ENCODE measurements around the gene GALNT16. TPM values are rescaled to one million over a fixed set of nuclear protein-coding genes. Genes with fewer than 3 reads are reported as not detected.

Gene GALNT16
- total and polyA plus RNA-seq, 2 of the 8 experiments (the other 6 are each of a cell fraction or from before 2014, with no cell fraction given), result 5.4 to 6.3 TPM

GRCh38 chr14:69313176-69313575, 53.2 kb downstream of the GALNT16 start:
- Histone ChIP-seq H3K79me1 (ENCODE audit: low read depth, low read length) (no peaks in the 10 kb centered on the region), H3K27me3 (replicated peaks in 1 of 4; ENCODE audit: control insufficient read depth in 3 of 4, extremely low read depth in 1 of 4, insufficient read depth in 3 of 4, low read length in 3 of 4) (no peaks in the 10 kb centered on the region), H3K36me3 (ENCODE audit: control insufficient read depth in 2 of 4, insufficient read depth in 4 of 4, low read length in 3 of 4) (no peaks in the 10 kb centered on the region), H2BK120ac (replicated peaks; ENCODE audit: low read depth, low read length) (no peak overlapping the region), H2AK5ac (ENCODE audit: low read depth, low read length) (no peak overlapping the region), H4K5ac (ENCODE audit: insufficient read length, low read depth, low read length) (no peak overlapping the region), H3K56ac (replicated peaks; ENCODE audit: insufficient read length, low read depth, low read length) (no peak overlapping the region), H3K9me3 (ENCODE audit: insufficient read depth in 2 of 2, low read depth in 1 of 2, low read length in 1 of 2) (no peaks in the 10 kb centered on the region), H3K23me2 (ENCODE audit: low read depth, low read length) (no peaks in the 10 kb centered on the region), H3K79me2 (ENCODE audit: control insufficient read depth in 1 of 2, insufficient read depth in 2 of 2, low read length in 2 of 2) (no peaks in the 10 kb centered on the region), H4K91ac (replicated peaks; ENCODE audit: insufficient read length, low read length) (no peak overlapping the region), H3K9ac (replicated peaks in 1 of 4; ENCODE audit: extremely low read depth in 1 of 4, low read depth in 3 of 4, low read length in 3 of 4) (no peak overlapping the region), H2BK20ac (ENCODE audit: low read length) (no peak overlapping the region), H3K4me3 (ENCODE audit: extremely low read depth in 1 of 4, insufficient read depth in 2 of 4, low read depth in 3 of 4, low read length in 4 of 4) (no peak overlapping the region), H3K27ac (ENCODE audit: low read depth, low read length) (no peak overlapping the region), H2BK15ac (ENCODE audit: low read length) (no peak overlapping the region), H3K14ac (ENCODE audit: insufficient read length) (no peak overlapping the region), H2BK5ac (ENCODE audit: low read depth, low read length) (no peak overlapping the region), H2AFZ (ENCODE audit: low read length) (no peak overlapping the region), H3K4me2 (ENCODE audit: insufficient read depth in 1 of 2, low read depth in 2 of 2, low read length in 2 of 2) (no peak overlapping the region), H3K23ac (ENCODE audit: insufficient read length) (no peak overlapping the region), H3K18ac (ENCODE audit: extremely low read depth, low read length) (no peak overlapping the region), H4K8ac (ENCODE audit: extremely low read depth, insufficient read depth, low read length) (no peak overlapping the region), H2BK12ac (ENCODE audit: low read depth, low read length) (no peak overlapping the region), H3K4ac (replicated peaks; ENCODE audit: insufficient read length, low read depth, low read length) (no peak overlapping the region), H4K20me1 (replicated peaks in 1 of 2; ENCODE audit: control insufficient read depth in 1 of 2, insufficient read depth in 2 of 2, low read length in 2 of 2) (no peaks in the 10 kb centered on the region), H3K4me1 (replicated peaks in 1 of 4; ENCODE audit: control insufficient read depth in 3 of 4, insufficient read depth in 4 of 4, low read length in 3 of 4) (no peaks in the 10 kb centered on the region)
- ChIA-PET CTCF (ENCODE audit: partially characterized antibody) (interaction anchor here (0.9 to 1.9 kb wide), 5 partner anchors 12 to 50 kb away, joined by 3 to 9 read pairs (median 4); no protein-coding TSS in a partner anchor), POLR2A (ENCODE audit: partially characterized antibody) (interaction anchor here (0.8 to 1.0 kb wide), 2 partner anchors 22 to 80 kb away, joined by 3 read pairs; no protein-coding TSS in a partner anchor)
- FAIRE-seq (no peak), DNase-seq (ENCODE audit: low read depth in 1 of 2, low spot score in 2 of 2) (no peak)
- WGBS, 2 experiments (ENCODE audit: extremely low coverage in 1 of 2, insufficient coverage in 1 of 2, insufficient read length in 1 of 2, insufficient replicate concordance in 2 of 2, low coverage in 1 of 2, low lambda C conversion rate in 2 of 2, missing lambda C conversion rate in 1 of 2), result 85% methylated on average over 6 of the region's 6 CpGs; no CpG with 5 or more reads in 1 of the 2 experiments
- TF ChIP-seq RAD21 (IDR thresholded peaks at IDR 0.05 in 1 of 2, conservative IDR thresholded peaks at IDR 0.05 in 1 of 2; ENCODE audit: low read depth in 2 of 2, low read length in 2 of 2) (no peak), CTBP2 (IDR thresholded peaks at IDR 0.05; ENCODE audit: borderline replicate concordance, insufficient read depth, insufficient read length, low read length) (no peak), CREB1 (IDR thresholded peaks at IDR 0.05) (no peak), MAFK (IDR thresholded peaks at IDR 0.05; ENCODE audit: low read depth, low read length) (no peak), CBX5 (IDR thresholded peaks at IDR 0.05; ENCODE audit: low read depth, low read length) (no peak), SRF (IDR thresholded peaks at IDR 0.05; ENCODE audit: low read depth, low read length) (no peak), SP1 (IDR thresholded peaks at IDR 0.05; ENCODE audit: low read depth, low read length) (no peak), E2F6 (IDR thresholded peaks at IDR 0.05) (no peak), POU5F1 (IDR thresholded peaks at IDR 0.05; ENCODE audit: low read depth, low read length) (no peak), TCF12 (IDR thresholded peaks at IDR 0.05; ENCODE audit: low read depth, low read length) (no peak), RBBP5 (IDR thresholded peaks at IDR 0.05; ENCODE audit: borderline replicate concordance, low read depth, low read length) (no peak), CEBPB (IDR thresholded peaks at IDR 0.05; ENCODE audit: low read depth, low read length) (no peak)

Measured in H1 (cell line).